Vagina (tissue), 2 donors: ENCODE measurements around the gene PTPRA. TPM values are rescaled to one million over a fixed set of nuclear protein-coding genes. Genes with fewer than 3 reads are reported as not detected.

ENCODE experiments used
- DNase-seq, 2 donors: peaks; one replicate each; pipeline ENCODE4 v3.0.0-alpha.2; 2017; ENCODE audit errors: extremely low spot score in 2 of 2
- H3K27ac ChIP-seq: fragments of 200-600 bp; sonication (generic); one replicate; pipeline ENCODE4 v1.5.1; 2019
- H3K27me3 ChIP-seq: fragments of 200-600 bp; sonication (generic); one replicate; pipeline ENCODE4 v1.5.1; 2019
- H3K36me3 ChIP-seq, 2 donors: fragments of 200-600 bp; sonication (generic); one replicate each; pipeline ENCODE4 v1.5.1; 2017 to 2019
- H3K4me1 ChIP-seq: fragments of 200-600 bp; sonication (generic); one replicate; pipeline ENCODE4 v1.5.1; 2019
- H3K4me3 ChIP-seq, 2 donors: fragments of 200-600 bp; sonication (generic); 1 replicate in 1 of 2; 2 replicates in 1 of 2; pipeline ENCODE4 v1.5.1; 2016 to 2019
- H3K9me3 ChIP-seq: fragments of 200-600 bp; sonication (generic); one replicate; pipeline ENCODE4 v1.5.1; 2019
- POLR2A ChIP-seq, 2 donors: fragments of 450-650 bp; IDR thresholded peaks; one replicate each; pipeline ENCODE4 v1.6.1; 2017; ENCODE audit warnings: antibody characterized with exemption in 2 of 2, mild to moderate bottlenecking in 2 of 2, moderate library complexity in 2 of 2
- POLR2AphosphoS5 ChIP-seq, 2 donors: sonication (generic); formaldehyde crosslinking; IDR thresholded peaks; one replicate each; pipeline ENCODE4 v1.9.0; 2017; ENCODE audit warnings: antibody characterized with exemption in 2 of 2, mild to moderate bottlenecking in 2 of 2, low read depth in 1 of 2; ENCODE audit not compliant: insufficient read depth in 1 of 2
- intact Hi-C: fragments of 100-400 bp; cut with DNase I; formaldehyde crosslinking; loops from one replicate; pipeline ENCODE4 v1.15.1; 2023
- total RNA-seq: library from RNA; depleted of rRNA; stranded (reverse); fragments of >200 nt; gene quantifications from one replicate; pipeline ENCODE4 v1.2.3, GENCODE V29; 2016
- TF ChIP-seq, protein P1 (sequence below), 3 experiments: fragments of 450-650 bp in 2 of 3; fragments of 200-600 bp in 1 of 3; sonication (generic) in 1 of 3; IDR thresholded peaks; one replicate each; pipeline ENCODE4 v1.5.1; 2017 to 2019; ENCODE audit warnings: antibody characterized with exemption in 3 of 3, mild to moderate bottlenecking in 2 of 3, moderate library complexity in 2 of 3

The PTPRA gene
- total RNA-seq, 1 donor from 2014 or later = 45.7 TPM

DNA sequence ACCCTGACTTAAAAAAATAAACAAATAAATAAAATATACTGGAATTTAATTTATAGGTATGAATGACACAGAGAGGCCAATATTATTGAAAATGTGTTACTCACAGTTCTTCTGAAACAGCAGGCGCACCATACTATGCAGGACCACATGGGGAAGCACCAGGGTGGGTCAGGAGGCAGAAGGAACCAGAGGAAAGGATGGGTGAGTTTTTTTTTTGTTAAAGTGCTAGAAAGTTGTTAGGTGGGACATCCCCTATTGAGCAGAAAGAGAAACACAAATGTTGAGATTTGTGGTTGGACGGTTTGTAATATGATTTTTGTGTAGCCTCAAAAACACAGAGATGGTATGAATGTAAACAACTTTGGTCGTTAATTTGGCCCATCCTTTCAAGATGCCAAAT is 26.0 kb downstream of the PTPRA start:
- intact Hi-C loops = no loop called here
- DNase-seq = no peak
- Histone ChIP-seq H3K27ac (no peak overlapping the region), H3K27me3 (no peaks in the 10 kb centered on the region), H3K36me3 (no peaks in the 10 kb centered on the region), H3K9me3 (no peaks in the 10 kb centered on the region), H3K4me3 (no peak overlapping the region), H3K4me1 (peaks cover 8% of the 10 kb centered on the region)
- TF ChIP-seq POLR2AphosphoS5 (IDR thresholded peaks at IDR 0.05; ENCODE audit: insufficient read depth in 1 of 2, low read depth in 1 of 2) (no peak), POLR2A (IDR thresholded peaks at IDR 0.05) (no peak)
- TF ChIP-seq, protein P1, sequence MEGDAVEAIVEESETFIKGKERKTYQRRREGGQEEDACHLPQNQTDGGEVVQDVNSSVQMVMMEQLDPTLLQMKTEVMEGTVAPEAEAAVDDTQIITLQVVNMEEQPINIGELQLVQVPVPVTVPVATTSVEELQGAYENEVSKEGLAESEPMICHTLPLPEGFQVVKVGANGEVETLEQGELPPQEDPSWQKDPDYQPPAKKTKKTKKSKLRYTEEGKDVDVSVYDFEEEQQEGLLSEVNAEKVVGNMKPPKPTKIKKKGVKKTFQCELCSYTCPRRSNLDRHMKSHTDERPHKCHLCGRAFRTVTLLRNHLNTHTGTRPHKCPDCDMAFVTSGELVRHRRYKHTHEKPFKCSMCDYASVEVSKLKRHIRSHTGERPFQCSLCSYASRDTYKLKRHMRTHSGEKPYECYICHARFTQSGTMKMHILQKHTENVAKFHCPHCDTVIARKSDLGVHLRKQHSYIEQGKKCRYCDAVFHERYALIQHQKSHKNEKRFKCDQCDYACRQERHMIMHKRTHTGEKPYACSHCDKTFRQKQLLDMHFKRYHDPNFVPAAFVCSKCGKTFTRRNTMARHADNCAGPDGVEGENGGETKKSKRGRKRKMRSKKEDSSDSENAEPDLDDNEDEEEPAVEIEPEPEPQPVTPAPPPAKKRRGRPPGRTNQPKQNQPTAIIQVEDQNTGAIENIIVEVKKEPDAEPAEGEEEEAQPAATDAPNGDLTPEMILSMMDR (IDR thresholded peaks at IDR 0.05) = no peak

DNA sequence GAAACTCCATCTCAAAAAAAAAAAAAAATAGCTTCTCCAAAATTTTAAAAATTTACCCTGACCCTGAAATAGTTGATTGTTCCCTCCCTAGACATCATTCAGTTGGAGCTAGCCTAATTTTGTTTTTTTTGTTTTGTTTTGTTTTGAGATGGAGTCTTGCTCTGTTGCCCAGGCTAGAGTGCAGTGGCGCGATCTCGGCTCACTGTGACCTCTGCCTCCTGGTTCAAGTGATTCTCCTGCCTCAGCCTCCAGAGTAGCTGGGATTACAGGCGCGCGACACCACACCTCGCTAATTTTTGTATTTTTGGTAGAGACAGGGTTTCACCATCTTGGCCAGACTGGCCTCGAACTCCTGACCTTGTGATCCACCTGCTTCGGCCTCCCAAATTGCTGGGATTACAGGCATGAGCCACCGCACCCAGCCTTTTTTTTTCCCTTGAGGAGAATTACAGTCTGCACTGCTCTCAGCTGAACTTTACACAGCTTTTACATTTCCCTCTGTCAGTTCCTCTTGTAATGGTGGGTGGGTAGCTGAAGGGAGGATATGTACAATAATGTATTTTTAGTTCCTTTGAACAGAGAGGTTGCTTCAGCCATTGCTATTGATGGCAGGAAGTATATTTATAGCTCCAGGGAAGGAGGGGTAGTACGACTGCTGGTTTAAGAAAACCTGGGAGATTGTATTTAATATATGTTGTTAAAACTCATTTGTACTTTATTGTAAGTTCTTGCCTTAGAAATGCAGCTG is 27.7 kb downstream of the PTPRA start:
- Histone ChIP-seq H3K4me3 (no peak overlapping the region), H3K27ac (no peak overlapping the region), H3K9me3 (no peaks in the 10 kb centered on the region), H3K4me1 (peaks cover 8% of the 10 kb centered on the region), H3K36me3 (no peaks in the 10 kb centered on the region), H3K27me3 (no peaks in the 10 kb centered on the region)
- TF ChIP-seq, protein P1 (IDR thresholded peaks at IDR 0.05) = no peak
- no peak for TF ChIP-seq POLR2A (IDR thresholded peaks at IDR 0.05)
- TF ChIP-seq POLR2AphosphoS5 (IDR thresholded peaks at IDR 0.05; ENCODE audit: insufficient read depth in 1 of 2, low read depth in 1 of 2) = no peak
- no peak for DNase-seq
- intact Hi-C loops = no loop called here

DNA sequence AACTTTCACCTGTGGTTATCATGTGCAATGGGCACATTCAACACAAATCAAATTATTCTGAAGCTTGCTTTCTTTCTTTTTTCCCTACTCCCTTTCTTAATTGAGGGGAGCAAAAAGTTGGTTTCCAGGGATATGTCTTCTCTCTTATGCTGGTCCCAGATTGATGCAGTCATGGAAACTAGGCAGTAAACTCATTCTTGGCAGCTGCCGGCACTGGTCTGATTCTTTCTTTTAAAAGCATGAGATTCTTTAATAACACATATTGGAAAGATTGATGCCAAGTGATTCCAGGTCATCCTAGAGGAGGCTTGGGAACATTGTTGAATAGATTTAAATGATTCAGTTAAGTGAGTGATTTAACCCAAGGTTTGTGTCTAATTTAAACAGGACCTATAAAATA is 29.0 kb downstream of the PTPRA start:
- H3K27me3 ChIP-seq = no peaks in the 10 kb centered on the region
- peaks cover 14% of the 10 kb centered on the region for H3K4me1 ChIP-seq
- no peak for DNase-seq
- H3K4me3 ChIP-seq = no peak overlapping the region
- intact Hi-C loops = no loop called here
- H3K27ac ChIP-seq = no peak overlapping the region
- no peaks in the 10 kb centered on the region for H3K36me3 ChIP-seq
- H3K9me3 ChIP-seq = no peaks in the 10 kb centered on the region
- TF ChIP-seq, protein P1 (IDR thresholded peaks at IDR 0.05) = no peak
- TF ChIP-seq POLR2AphosphoS5 (IDR thresholded peaks at IDR 0.05; ENCODE audit: insufficient read depth in 1 of 2, low read depth in 1 of 2) (no peak), POLR2A (IDR thresholded peaks at IDR 0.05) (no peak)

DNA sequence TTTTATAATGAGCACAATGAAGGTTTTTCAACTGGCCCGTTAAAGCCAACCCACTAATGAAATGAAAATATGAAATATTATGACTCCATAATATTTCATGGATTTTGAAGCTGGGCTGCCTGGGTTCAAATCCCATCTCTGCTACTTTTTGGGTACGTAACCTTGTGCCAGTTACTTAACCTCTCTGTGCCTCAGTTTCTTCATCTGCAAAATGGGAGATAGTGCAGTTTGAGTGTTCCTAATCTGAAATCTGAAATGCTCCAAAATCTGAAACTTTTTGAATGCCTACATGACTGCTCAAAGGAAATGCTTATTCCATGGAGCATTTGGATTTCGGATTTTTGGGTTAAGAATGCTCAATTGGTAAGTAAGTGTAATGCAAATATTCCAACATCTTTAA is 29.5 kb downstream of the PTPRA start:
- Histone ChIP-seq H3K9me3 (no peaks in the 10 kb centered on the region), H3K36me3 (no peaks in the 10 kb centered on the region), H3K27ac (no peak overlapping the region), H3K27me3 (no peaks in the 10 kb centered on the region), H3K4me3 (no peak overlapping the region), H3K4me1 (peaks cover 18% of the 10 kb centered on the region)
- intact Hi-C loops = no loop called here
- DNase-seq = no peak
- TF ChIP-seq POLR2AphosphoS5 (IDR thresholded peaks at IDR 0.05; ENCODE audit: insufficient read depth in 1 of 2, low read depth in 1 of 2) (no peak), POLR2A (IDR thresholded peaks at IDR 0.05) (no peak)
- TF ChIP-seq, protein P1 (IDR thresholded peaks at IDR 0.05) = no peak

DNA sequence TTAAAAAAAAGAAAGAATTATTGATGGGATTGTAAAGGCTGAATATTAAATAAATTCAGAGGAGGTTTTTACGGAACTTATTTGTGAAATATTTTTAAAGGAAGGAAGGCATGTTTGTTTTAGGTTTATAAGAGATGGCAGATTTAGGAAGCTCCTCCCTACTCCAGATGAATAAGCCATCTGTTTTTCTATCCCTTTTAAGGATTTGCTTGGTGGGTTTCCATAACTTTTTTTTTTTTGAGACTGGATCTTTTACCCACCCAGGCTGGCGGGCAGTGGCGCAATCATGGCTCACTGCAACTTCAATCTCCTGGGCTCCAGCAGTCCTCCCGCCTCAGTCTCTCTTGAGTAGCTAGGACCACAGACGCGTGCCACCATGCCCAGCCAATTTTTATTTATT is 30.4 kb downstream of the PTPRA start:
- TF ChIP-seq POLR2A (IDR thresholded peaks at IDR 0.05) = no peak
- TF ChIP-seq, protein P1 (IDR thresholded peaks at IDR 0.05) = no peak
- no peak for TF ChIP-seq POLR2AphosphoS5 (IDR thresholded peaks at IDR 0.05; ENCODE audit: insufficient read depth in 1 of 2, low read depth in 1 of 2)
- Histone ChIP-seq H3K4me1 (peaks cover 18% of the 10 kb centered on the region), H3K4me3 (no peak overlapping the region), H3K9me3 (no peaks in the 10 kb centered on the region), H3K27ac (no peak overlapping the region), H3K27me3 (no peaks in the 10 kb centered on the region), H3K36me3 (no peaks in the 10 kb centered on the region)
- DNase-seq = no peak
- intact Hi-C loops = no loop called here
